Right cardiac atrium (tissue), 5 donors: Measurements from ENCODE around the gene GPR153. TPM values are rescaled to one million over a fixed set of nuclear protein-coding genes. Genes with fewer than 3 reads are reported as not detected.

Source experiments
- ATAC-seq, 2 donors: fragments of 200-7000 bp; cut with Tn5 transposase; one replicate each; pipeline versions ENCODE4 v1.8.0 to v1.9.1; 2020; ENCODE audit warnings: moderate library complexity in 2 of 2, mild to moderate bottlenecking in 1 of 2
- DNase-seq, 3 donors: peaks; one replicate each; pipeline ENCODE4 v3.0.0-alpha.2; 2020
- H3K27ac ChIP-seq: one replicate; pipeline ENCODE4 v1.5.1; 2013; ENCODE audit warnings: mild to moderate bottlenecking, low read length, control low read depth, moderate library complexity
- H3K27me3 ChIP-seq: one replicate; pipeline ENCODE4 v1.6.1; 2013; ENCODE audit not compliant: control insufficient read depth, insufficient read depth
- H3K4me1 ChIP-seq: one replicate; pipeline ENCODE4 v1.6.1; 2013; ENCODE audit warnings: low read length; ENCODE audit not compliant: control insufficient read depth, insufficient read depth
- H3K4me3 ChIP-seq: one replicate; pipeline ENCODE4 v1.5.1; 2013; ENCODE audit warnings: low read length, control low read depth
- H3K9me3 ChIP-seq: one replicate; pipeline ENCODE4 v1.6.1; 2013; ENCODE audit warnings: low read length; ENCODE audit not compliant: control insufficient read depth
- WGBS: extraction: QIAGEN DNeasy Blood & Tissue Kit; methylation state at CpG from one replicate; pipeline ENCODE4 v1.1.7; 2013; 5-methylcytosine and 5-hydroxymethylcytosine counted together
- intact Hi-C, 4 donors: fragments of 100-400 bp; cut with DNase I; formaldehyde crosslinking; loops; one replicate each; pipeline versions ENCODE4 v1.11.0 to v1.14.0; 2022 to 2023
- polyA plus RNA-seq: library from polyadenylated mRNA; stranded (reverse); fragments of 200-250 nt; gene quantifications from one replicate; pipeline ENCODE4 v1.2.3, GENCODE V29; 2013
- total RNA-seq, 4 donors: library from RNA; stranded (reverse); fragmentation: NEBNext Ultra II Directional; extraction: Animal tissue kit (Norgen Biotek cat#: 25700); gene quantifications; one replicate each; pipeline ENCODE4 v1.2.1, GENCODE V29; 2021
- donor health status: healthy with polysubstance abuse.
- donor health status: DM: no; HTN: yes; CAD: no.
- donor health status: DM: no; HTN: no; CAD: no.
- donor health status: DM: no; HTN: yes; CAD: no; lungs with severe emphysema.
- donor health status: DM: yes; HTN: yes; CAD: no.

Gene GPR153
- total and polyA plus RNA-seq, 5 donors, result 6.7 to 14.3 (median 9.3) TPM

- Histone ChIP-seq H3K27me3 (no peaks in the 10 kb centered on the region), H3K27ac (no peak overlapping the region), H3K9me3 (no peaks in the 10 kb centered on the region), H3K4me1 (no peaks in the 10 kb centered on the region), H3K4me3 (no peak overlapping the region)
- ATAC-seq (no peak), DNase-seq (no peak)
- intact Hi-C loops, result no loop called here
- WGBS, result 97% methylated on average over 8 of the region's 8 CpGs
These were observed 25.4 kb upstream of the GPR153 start for GRCh38 chr1:6286266-6286665.

GRCh38 chr1:6285336-6285735, 24.4 kb upstream of the GPR153 start:
- 94% methylated on average over 11 of the region's 11 CpGs for WGBS

GRCh38 chr1:6282577-6283270, 21.8 kb upstream of the GPR153 start:
- Histone ChIP-seq H3K27me3 (no peaks in the 10 kb centered on the region), H3K9me3 (no peaks in the 10 kb centered on the region), H3K27ac (no peak overlapping the region), H3K4me3 (no peak overlapping the region), H3K4me1 (no peaks in the 10 kb centered on the region)
- DNase-seq (no peak), ATAC-seq (no peak)
- intact Hi-C loops, result no loop called here
- 93% methylated on average over 17 of the region's 17 CpGs for WGBS

More at GRCh38 chr1:6285336-6285735, 24.4 kb upstream of the GPR153 start:
- ATAC-seq, result no peak
- Histone ChIP-seq H3K4me1 (no peaks in the 10 kb centered on the region), H3K9me3 (no peaks in the 10 kb centered on the region), H3K27me3 (no peaks in the 10 kb centered on the region), H3K4me3 (no peak overlapping the region), H3K27ac (no peak overlapping the region)
- intact Hi-C loops, result no loop called here
- DNase-seq, result no peak

DNA sequence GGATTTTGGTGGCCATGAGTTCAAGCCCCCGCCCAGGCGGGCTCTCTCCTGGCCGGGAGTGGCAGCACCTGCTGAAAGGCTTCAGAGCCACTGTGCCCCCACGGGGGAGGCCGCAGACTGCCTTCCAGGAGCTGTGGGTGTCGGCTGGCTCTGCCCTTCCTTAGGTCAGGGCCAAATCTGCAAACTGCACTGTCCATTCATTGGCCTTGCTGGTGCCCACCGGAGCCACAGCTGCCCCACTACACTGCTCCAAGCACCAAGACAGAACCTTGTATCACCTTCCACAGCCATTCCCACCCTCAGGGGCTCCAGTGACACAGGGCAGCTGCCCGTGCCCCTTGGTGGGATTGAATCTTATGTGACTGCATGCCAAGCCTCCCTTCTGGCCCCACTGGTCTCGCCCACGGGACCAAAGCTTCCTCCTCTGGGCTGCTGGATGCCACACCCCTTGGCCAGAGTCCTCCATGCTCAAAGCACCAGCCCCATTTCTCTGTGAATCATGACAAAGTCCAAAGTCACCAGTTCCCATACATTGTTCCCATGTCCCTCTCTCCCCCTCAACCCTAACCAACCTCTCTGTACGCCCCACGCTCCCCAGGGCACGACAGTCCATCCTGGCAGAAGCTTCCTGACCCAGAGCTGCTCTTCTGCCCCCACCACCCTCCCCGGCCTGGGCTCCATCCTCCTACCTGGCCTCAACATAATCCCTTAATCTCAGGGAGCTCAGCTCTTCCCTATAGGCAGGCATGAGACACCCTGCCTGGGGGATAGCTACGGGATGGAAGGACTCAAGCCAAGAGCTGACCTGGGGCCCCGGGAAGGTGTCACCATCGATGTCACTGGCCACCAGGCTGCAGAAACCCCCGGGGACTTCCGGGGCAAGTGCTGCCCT, 20.9 kb upstream of the GPR153 start:
- 83% methylated on average over 19 of the region's 19 CpGs for whole genome bisulfite sequencing
- Histone ChIP-seq H3K27ac (no peak overlapping the region), H3K27me3 (no peaks in the 10 kb centered on the region), H3K4me1 (no peaks in the 10 kb centered on the region), H3K4me3 (no peak overlapping the region), H3K9me3 (no peaks in the 10 kb centered on the region)
- intact Hi-C loops, result no loop called here
- DNase-seq (peak in 1 of 3 donors; percentile 47), ATAC-seq (no peak)

DNA sequence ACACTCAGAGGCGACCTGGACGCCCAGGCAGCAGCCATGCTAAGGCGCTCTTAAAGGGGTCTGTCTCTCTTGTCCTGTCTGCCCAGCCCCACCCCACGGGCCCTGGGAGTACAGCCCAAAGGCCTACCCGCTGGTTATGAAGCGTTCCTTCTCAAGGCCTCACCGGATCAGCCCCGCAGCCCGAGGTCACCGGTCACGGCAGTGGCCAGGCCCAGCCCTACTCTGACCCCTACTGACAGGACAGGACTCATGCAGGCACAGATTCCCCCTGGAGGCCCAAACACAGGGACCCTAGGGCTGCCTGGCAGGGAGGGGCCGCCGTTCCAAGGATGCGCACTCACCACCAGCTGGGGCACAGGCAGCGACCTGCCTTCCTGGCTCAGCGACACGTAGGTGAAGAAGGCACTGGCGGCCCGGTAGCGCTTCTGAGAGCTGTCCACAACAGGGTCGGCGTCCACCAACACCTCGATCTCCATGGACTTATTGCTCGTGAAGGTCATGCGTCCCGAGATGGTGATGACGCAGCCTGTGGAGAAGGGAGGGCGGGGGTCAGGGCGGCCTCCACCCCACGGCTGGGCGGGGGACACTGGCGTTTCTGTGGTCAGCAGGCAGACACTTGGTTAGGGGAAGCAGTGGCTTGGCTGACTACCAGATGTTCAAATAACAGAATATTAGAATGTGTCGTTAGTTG, 20.0 kb upstream of the GPR153 start:
- DNase-seq, result peak in 2 of 3 donors; percentile 51 to 72
- no peak overlapping the region for H3K27ac ChIP-seq
- intact Hi-C loops, result no loop called here
- no peak overlapping the region for H3K4me3 ChIP-seq
- H3K4me1 ChIP-seq, result no peaks in the 10 kb centered on the region
- 73% methylated on average over 33 of the region's 33 CpGs for WGBS
- H3K27me3 ChIP-seq, result no peaks in the 10 kb centered on the region
- no peaks in the 10 kb centered on the region for H3K9me3 ChIP-seq
- peak in 1 of 2 donors; percentile 32 for ATAC-seq

DNA sequence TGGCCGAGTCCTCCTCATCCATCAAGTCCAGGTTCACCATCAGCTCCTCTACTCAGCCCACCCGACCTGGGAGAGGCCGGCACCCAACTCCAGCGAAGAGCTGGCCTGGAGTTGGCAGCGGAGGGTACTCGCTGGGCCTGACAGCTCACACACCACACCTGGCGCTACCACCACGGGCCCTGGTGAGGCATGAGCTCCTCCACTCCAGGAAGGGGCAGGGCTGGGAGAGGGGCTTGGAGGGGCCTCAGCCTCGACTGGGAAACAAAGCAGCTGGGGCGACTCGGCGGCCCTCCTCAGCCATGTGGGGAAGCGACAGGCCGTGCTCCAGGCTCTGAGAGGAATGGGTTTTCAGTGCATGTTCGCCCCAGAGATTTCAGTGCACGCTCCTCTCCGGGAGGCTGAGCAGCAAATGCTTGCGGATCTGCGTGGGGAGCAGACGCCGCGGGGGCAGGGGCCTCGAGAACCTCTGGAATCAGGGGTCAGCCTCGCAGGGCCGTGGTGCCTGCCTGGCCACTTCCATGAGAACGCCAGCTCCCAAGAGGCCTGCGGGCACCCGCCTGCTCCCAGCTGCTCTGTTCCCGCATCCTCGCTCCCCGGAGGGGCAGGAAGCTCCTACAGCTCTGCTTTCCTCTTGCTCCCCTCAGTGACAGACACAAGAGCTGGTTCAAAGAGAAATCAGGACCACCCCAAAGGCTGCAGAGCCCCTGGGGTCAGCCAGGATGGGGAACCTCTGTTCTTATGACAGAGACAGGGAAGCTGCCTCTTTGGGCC, 18.9 kb upstream of the GPR153 start:
- H3K4me1 ChIP-seq, result no peaks in the 10 kb centered on the region
- DNase-seq, result no peak
- intact Hi-C loops, result no loop called here
- no peak for ATAC-seq
- no peak overlapping the region for H3K27ac ChIP-seq
- WGBS, result 96% methylated on average over 31 of the region's 31 CpGs
- H3K27me3 ChIP-seq, result no peaks in the 10 kb centered on the region
- no peak overlapping the region for H3K4me3 ChIP-seq
- no peaks in the 10 kb centered on the region for H3K9me3 ChIP-seq

- Histone ChIP-seq H3K27me3 (no peaks in the 10 kb centered on the region), H3K4me3 (no peak overlapping the region), H3K9me3 (no peaks in the 10 kb centered on the region), H3K4me1 (no peaks in the 10 kb centered on the region), H3K27ac (no peak overlapping the region)
- ATAC-seq, result no peak
- WGBS, result 93% methylated on average over 10 of the region's 10 CpGs
- intact Hi-C loops, result no loop called here
- DNase-seq, result peak in 1 of 3 donors; percentile 40
These were observed 18.2 kb upstream of the GPR153 start for GRCh38 chr1:6279066-6279465.

- Histone ChIP-seq H3K27ac (no peak overlapping the region), H3K9me3 (no peaks in the 10 kb centered on the region), H3K27me3 (no peaks in the 10 kb centered on the region), H3K4me1 (no peaks in the 10 kb centered on the region), H3K4me3 (no peak overlapping the region)
- intact Hi-C loops, result no loop called here
- DNase-seq (no peak), ATAC-seq (no peak)
- 82% methylated on average over 9 of the region's 9 CpGs for WGBS
These were observed 17.4 kb upstream of the GPR153 start for GRCh38 chr1:6278263-6278662.

GRCh38 chr1:6276811-6277555, 16.1 kb upstream of the GPR153 start:
- WGBS, result 88% methylated on average over 20 of the region's 20 CpGs
- ATAC-seq (no peak), DNase-seq (peak in 1 of 3 donors; percentile 39)
- H3K27me3 ChIP-seq, result no peaks in the 10 kb centered on the region
- H3K4me3 ChIP-seq, result no peak overlapping the region
- H3K9me3 ChIP-seq, result no peaks in the 10 kb centered on the region
- intact Hi-C loops, result no loop called here
- H3K27ac ChIP-seq, result no peak overlapping the region
- H3K4me1 ChIP-seq, result no peaks in the 10 kb centered on the region
